GM12891 (cell line): ENCODE data around the gene NPPA.

Source experiments
- DNase-seq: peaks from one replicate; pipeline ENCODE4 v3.0.0; 2011; ENCODE audit warnings: low spot score; ENCODE audit not compliant: insufficient read length
- FAIRE-seq: peaks from 2 replicates; lab custom pipeline; 2011; peaks lifted over from hg19 to GRCh38; lab: Jason Lieb, UNC
- PAX5 ChIP-seq: IDR thresholded peaks from 2 replicates; pipeline ENCODE4 v1.6.1; 2011; ENCODE audit warnings: low read length, moderate library complexity, mild to moderate bottlenecking; ENCODE audit not compliant: insufficient read depth, severe bottlenecking
- POLR2A ChIP-seq: IDR thresholded peaks from 2 replicates; pipeline ENCODE4 v1.6.1; 2011; ENCODE audit warnings: low read depth, low read length, control low read depth
- POLR2AphosphoS5 ChIP-seq: IDR thresholded peaks from 2 replicates; pipeline ENCODE4 v1.6.1; 2011; ENCODE audit warnings: low read depth, low read length, control low read depth
- POU2F2 ChIP-seq: IDR thresholded peaks from 2 replicates; pipeline ENCODE4 v1.6.1; 2011; ENCODE audit warnings: low read depth, mild to moderate bottlenecking, control low read depth, low read length, moderate library complexity
- SPI1 ChIP-seq: IDR thresholded peaks from 2 replicates; pipeline ENCODE4 v1.6.1; 2011; ENCODE audit warnings: low read depth, low read length, control low read depth
- TAF1 ChIP-seq: IDR thresholded peaks from 2 replicates; pipeline ENCODE4 v1.6.1; 2011; ENCODE audit warnings: low read depth, low read length, control low read depth

Gene NPPA

GRCh38 chr1:11860083-11860482, 12.5 kb upstream of the NPPA start:
- TF ChIP-seq POLR2A (no peak), POLR2AphosphoS5 (no peak), SPI1 (no peak), PAX5 (no peak), TAF1 (no peak), POU2F2 (no peak)
- DNase-seq: no peak
- no peak for FAIRE-seq

GRCh38 chr1:11858968-11859871, 11.6 kb upstream of the NPPA start:
- FAIRE-seq (peak; percentile 72), DNase-seq (peak; percentile 82)
- TF ChIP-seq SPI1 (peak; percentile 4; the same call in 1 of the 2 replicates), PAX5 (no peak)

GRCh38 chr1:11858613-11858967, 11.0 kb upstream of the NPPA start, which contains the start of gene NPPB:
TSS of gene NPPB (minus strand) at chr1:11858945. CDS start at chr1:11858833, 112 bp downstream.
- FAIRE-seq: no peak
- no peak for DNase-seq
- no peak for TF ChIP-seq TAF1
- no peak for TF ChIP-seq POU2F2
- no peak for TF ChIP-seq PAX5
- no peak for TF ChIP-seq SPI1
- no peak for TF ChIP-seq POLR2AphosphoS5
- no peak for TF ChIP-seq POLR2A

GRCh38 chr1:11858158-11858557, 10.6 kb upstream of the NPPA start:
- DNase-seq: no peak
- TF ChIP-seq SPI1: no peak
- TF ChIP-seq POLR2A: no peak
- TF ChIP-seq TAF1: no peak
- TF ChIP-seq PAX5: no peak
- TF ChIP-seq POLR2AphosphoS5: no peak
- no peak for TF ChIP-seq POU2F2
- FAIRE-seq: no peak

- DNase-seq (no peak), FAIRE-seq (no peak)
- TF ChIP-seq SPI1: peak; percentile 34; the same call in 1 of the 2 replicates
- TF ChIP-seq TAF1: no peak
- TF ChIP-seq POU2F2: no peak
- no peak for TF ChIP-seq PAX5
- no peak for TF ChIP-seq POLR2A
- no peak for TF ChIP-seq POLR2AphosphoS5
Measured at GRCh38 chr1:11857164-11857851, 9.7 kb upstream of the NPPA start.

- TF ChIP-seq SPI1 (no peak), POLR2AphosphoS5 (no peak), POU2F2 (no peak), TAF1 (no peak), POLR2A (no peak), PAX5 (no peak)
- FAIRE-seq: no peak
- no peak for DNase-seq
Measured at GRCh38 chr1:11856698-11857097, 9.1 kb upstream of the NPPA start.

- FAIRE-seq: no peak
- TF ChIP-seq SPI1 (no peak), POLR2AphosphoS5 (no peak), TAF1 (no peak)
Measured at GRCh38 chr1:11855430-11855829, 7.8 kb upstream of the NPPA start.

GRCh38 chr1:11854519-11854918, 6.9 kb upstream of the NPPA start:
- FAIRE-seq (no peak), DNase-seq (no peak)
- TF ChIP-seq SPI1: no peak
- TF ChIP-seq TAF1: no peak
- no peak for TF ChIP-seq PAX5

More at GRCh38 chr1:11855430-11855829, 7.8 kb upstream of the NPPA start:
- DNase-seq: no peak

- no peak for TF ChIP-seq POU2F2
- TF ChIP-seq POLR2A: no peak
- no peak for TF ChIP-seq TAF1
- TF ChIP-seq PAX5: no peak
- TF ChIP-seq POLR2AphosphoS5: no peak
- FAIRE-seq: no peak
- DNase-seq: no peak
Measured at GRCh38 chr1:11851180-11851579, 3.6 kb upstream of the NPPA start.

GRCh38 chr1:11850156-11850555, 2.6 kb upstream of the NPPA start:
- TF ChIP-seq POLR2A (no peak), POU2F2 (no peak), POLR2AphosphoS5 (no peak), PAX5 (no peak), TAF1 (no peak), SPI1 (no peak)
- no peak for DNase-seq
- FAIRE-seq: no peak
